PC-3 (cell line): ENCODE data around the gene BORCS8.
"Not testable (repeated sequence)": the region's sequence is repeated elsewhere in the genome, so short reads cannot be mapped to it uniquely, and the experiment has no call there.

Source experiments
- EZH2phosphoT487 ChIP-seq: fragments of 300-600 bp; sonication (generic); IDR thresholded peaks from 2 replicates; pipeline ENCODE4 v1.6.1; 2018; ENCODE audit warnings: mild to moderate bottlenecking, antibody characterized with exemption, low read length, borderline replicate concordance
- TF ChIP-seq, protein P1 (sequence below): fragments of 300-600 bp; sonication (generic); conservative IDR thresholded peaks from 2 replicates; pipeline ENCODE4 v1.5.1; 2017; ENCODE audit warnings: antibody characterized with exemption, low read depth, mild to moderate bottlenecking, low read length

DNA sequence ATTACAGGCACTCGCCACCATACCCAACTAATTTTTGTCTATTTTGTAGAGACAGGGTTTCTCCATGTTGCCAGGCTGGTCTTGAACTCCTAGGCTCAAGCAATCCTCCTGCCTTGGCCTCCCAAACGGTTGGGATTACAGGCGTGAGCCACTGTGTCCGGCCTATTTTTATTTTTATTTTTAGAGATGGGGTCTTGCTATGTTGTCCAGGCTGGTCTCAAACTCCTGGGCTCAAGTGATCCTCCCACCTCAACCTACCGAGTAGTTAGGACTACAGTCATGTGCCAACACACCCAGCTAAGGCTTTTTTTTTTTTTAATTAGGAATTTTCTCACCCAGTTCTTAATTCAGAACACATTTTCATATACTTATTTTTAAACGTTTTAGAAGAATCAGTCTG is 56.2 kb downstream of the BORCS8 start:
- TF ChIP-seq, protein P1, sequence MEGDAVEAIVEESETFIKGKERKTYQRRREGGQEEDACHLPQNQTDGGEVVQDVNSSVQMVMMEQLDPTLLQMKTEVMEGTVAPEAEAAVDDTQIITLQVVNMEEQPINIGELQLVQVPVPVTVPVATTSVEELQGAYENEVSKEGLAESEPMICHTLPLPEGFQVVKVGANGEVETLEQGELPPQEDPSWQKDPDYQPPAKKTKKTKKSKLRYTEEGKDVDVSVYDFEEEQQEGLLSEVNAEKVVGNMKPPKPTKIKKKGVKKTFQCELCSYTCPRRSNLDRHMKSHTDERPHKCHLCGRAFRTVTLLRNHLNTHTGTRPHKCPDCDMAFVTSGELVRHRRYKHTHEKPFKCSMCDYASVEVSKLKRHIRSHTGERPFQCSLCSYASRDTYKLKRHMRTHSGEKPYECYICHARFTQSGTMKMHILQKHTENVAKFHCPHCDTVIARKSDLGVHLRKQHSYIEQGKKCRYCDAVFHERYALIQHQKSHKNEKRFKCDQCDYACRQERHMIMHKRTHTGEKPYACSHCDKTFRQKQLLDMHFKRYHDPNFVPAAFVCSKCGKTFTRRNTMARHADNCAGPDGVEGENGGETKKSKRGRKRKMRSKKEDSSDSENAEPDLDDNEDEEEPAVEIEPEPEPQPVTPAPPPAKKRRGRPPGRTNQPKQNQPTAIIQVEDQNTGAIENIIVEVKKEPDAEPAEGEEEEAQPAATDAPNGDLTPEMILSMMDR = not testable (repeated sequence)
- TF ChIP-seq EZH2phosphoT487 = not testable (repeated sequence)
